Caco-2 (cell line): Measurements from ENCODE around the gene LHX2. TPM values are rescaled to one million over a fixed set of nuclear protein-coding genes. Genes with fewer than 3 reads are reported as not detected.

Source experiments
- BruUV-seq: library from RNA; stranded (reverse); fragments of 400-500 nt; replicated peaks from 2 replicates; lab custom pipeline; 2021; lab: Mats Ljungman, UMichigan
- CTCF ChIA-PET: fragments of 300-600 bp; sonication (Branson Sonifier 250); formaldehyde crosslinking; loops from one replicate; lab custom pipeline; 2022; ENCODE audit warnings: antibody characterized with exemption; lab: Charles Lee
- POLR2A ChIA-PET: fragments of 300-600 bp; sonication (Branson Sonifier 250); formaldehyde crosslinking; loops from one replicate; lab custom pipeline; 2022; ENCODE audit warnings: antibody characterized with exemption; lab: Charles Lee
- DNase-seq, 2 experiments: peaks; one replicate each; pipeline versions ENCODE4 v3.0.0 to v3.0.0-alpha.2; 2020 to 2022
- H3K27me3 ChIP-seq: replicated peaks from 2 replicates; pipeline ENCODE4 v1.6.0; 2011; ENCODE audit warnings: low read length; ENCODE audit not compliant: control insufficient read depth, insufficient read depth
- H3K36me3 ChIP-seq: 2 replicates; pipeline ENCODE4 v1.5.1; 2011; ENCODE audit warnings: low read length; ENCODE audit not compliant: control insufficient read depth, insufficient read depth
- H3K4me1 ChIP-seq: fragments of 250-450 bp; sonication (Bioruptor Pico); 2 replicates; pipeline ENCODE4 v1.5.1; 2020; ENCODE audit warnings: mild to moderate bottlenecking
- H3K4me3 ChIP-seq: 2 replicates; pipeline ENCODE4 v1.5.1; 2011; ENCODE audit warnings: low read depth, mild to moderate bottlenecking, control low read depth, low read length
- H3K9me3 ChIP-seq: fragments of 250-450 bp; sonication (Bioruptor Pico); 2 replicates; pipeline ENCODE4 v1.5.1; 2020; ENCODE audit warnings: mild to moderate bottlenecking, moderate library complexity
- H3K27ac Mint-ChIP-seq: one replicate; pipeline ENCODE4 v1.8.0; 2022; ENCODE audit warnings: mixed read lengths; ENCODE audit not compliant: unreplicated experiment
- H3K27me3 Mint-ChIP-seq: one replicate; pipeline ENCODE4 v1.8.0; 2022; ENCODE audit warnings: mixed read lengths; ENCODE audit not compliant: insufficient read depth, unreplicated experiment
- H3K36me3 Mint-ChIP-seq: one replicate; pipeline ENCODE4 v1.8.0; 2022; ENCODE audit warnings: mild to moderate bottlenecking, mixed read lengths; ENCODE audit not compliant: insufficient read depth, unreplicated experiment
- H3K4me1 Mint-ChIP-seq: one replicate; pipeline ENCODE4 v1.8.0; 2022; ENCODE audit warnings: low read depth, mixed read lengths; ENCODE audit not compliant: unreplicated experiment
- H3K4me3 Mint-ChIP-seq: one replicate; pipeline ENCODE4 v1.8.0; 2022; ENCODE audit warnings: mild to moderate bottlenecking, moderate library complexity, mixed read lengths; ENCODE audit not compliant: unreplicated experiment
- H3K9me3 Mint-ChIP-seq: one replicate; pipeline ENCODE4 v1.8.0; 2022; ENCODE audit warnings: mixed read lengths; ENCODE audit not compliant: unreplicated experiment
- intact Hi-C: fragments of 100-400 bp; cut with micrococcal nuclease; formaldehyde crosslinking; loops from one replicate; pipeline ENCODE4 v1.10.0; 2022; ENCODE audit not compliant: unreplicated experiment
- total RNA-seq: library from RNA; stranded (reverse); gene quantifications from 2 replicates; pipeline ENCODE4 v1.2.3, GENCODE V29; 2022
- TF ChIP-seq, protein P1 (sequence below), 2 experiments: fragments of 200-600 bp in 1 of 2; IDR thresholded peaks; 1 replicate in 1 of 2; 2 replicates in 1 of 2; pipeline versions ENCODE4 v1.5.1 to v1.8.0; 2011 to 2022; ENCODE audit warnings: antibody characterized with exemption in 1 of 2, control low read depth in 1 of 2, inconsistent platforms in 1 of 2, low read depth in 1 of 2, low read length in 1 of 2, mild to moderate bottlenecking in 1 of 2, moderate library complexity in 1 of 2; ENCODE audit not compliant: insufficient read depth in 1 of 2, severe bottlenecking in 1 of 2, unreplicated experiment in 1 of 2

LHX2 gene
- total RNA-seq, 1 experiment from 2014 or later, result 4.0 TPM

DNA sequence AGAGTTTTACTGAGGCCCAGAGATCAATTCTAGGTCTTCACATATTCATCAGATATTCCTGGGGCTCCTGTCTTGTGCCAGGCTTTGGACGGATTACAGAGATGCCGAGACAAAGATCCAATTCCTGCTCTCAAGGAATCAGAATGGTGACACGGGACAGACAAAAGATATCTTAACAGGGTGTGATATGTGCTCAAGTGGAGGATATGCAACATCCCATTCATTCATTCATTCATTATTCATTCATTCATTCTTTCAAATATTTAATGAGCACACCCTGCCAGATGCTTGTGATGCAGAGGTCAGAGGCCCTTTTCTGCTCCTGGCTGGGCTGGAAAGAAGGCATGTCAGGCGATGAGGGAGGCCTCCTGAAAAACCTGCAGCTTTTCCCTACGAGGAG, 21.8 kb downstream of the LHX2 start:
- intact Hi-C loops, result no loop called here
- H3K36me3 Mint-ChIP-seq, result peaks cover 6% of the 10 kb centered on the region
- Histone ChIP-seq H3K4me1 (no peaks in the 10 kb centered on the region), H3K27me3 (no peaks in the 10 kb centered on the region), H3K36me3 (no peaks in the 10 kb centered on the region), H3K4me3 (no peak overlapping the region), H3K9me3 (no peaks in the 10 kb centered on the region)
- ChIA-PET CTCF (no interaction called here), POLR2A (no interaction called here)
- H3K27me3 Mint-ChIP-seq, result peaks cover 5% of the 10 kb centered on the region
- H3K4me1 Mint-ChIP-seq, result peaks cover 6% of the 10 kb centered on the region
- H3K4me3 Mint-ChIP-seq, result no peak overlapping the region
- H3K9me3 Mint-ChIP-seq, result no peaks in the 10 kb centered on the region
- no peak for DNase-seq
- no peak overlapping the region for H3K27ac Mint-ChIP-seq
- TF ChIP-seq, protein P1, sequence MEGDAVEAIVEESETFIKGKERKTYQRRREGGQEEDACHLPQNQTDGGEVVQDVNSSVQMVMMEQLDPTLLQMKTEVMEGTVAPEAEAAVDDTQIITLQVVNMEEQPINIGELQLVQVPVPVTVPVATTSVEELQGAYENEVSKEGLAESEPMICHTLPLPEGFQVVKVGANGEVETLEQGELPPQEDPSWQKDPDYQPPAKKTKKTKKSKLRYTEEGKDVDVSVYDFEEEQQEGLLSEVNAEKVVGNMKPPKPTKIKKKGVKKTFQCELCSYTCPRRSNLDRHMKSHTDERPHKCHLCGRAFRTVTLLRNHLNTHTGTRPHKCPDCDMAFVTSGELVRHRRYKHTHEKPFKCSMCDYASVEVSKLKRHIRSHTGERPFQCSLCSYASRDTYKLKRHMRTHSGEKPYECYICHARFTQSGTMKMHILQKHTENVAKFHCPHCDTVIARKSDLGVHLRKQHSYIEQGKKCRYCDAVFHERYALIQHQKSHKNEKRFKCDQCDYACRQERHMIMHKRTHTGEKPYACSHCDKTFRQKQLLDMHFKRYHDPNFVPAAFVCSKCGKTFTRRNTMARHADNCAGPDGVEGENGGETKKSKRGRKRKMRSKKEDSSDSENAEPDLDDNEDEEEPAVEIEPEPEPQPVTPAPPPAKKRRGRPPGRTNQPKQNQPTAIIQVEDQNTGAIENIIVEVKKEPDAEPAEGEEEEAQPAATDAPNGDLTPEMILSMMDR (IDR thresholded peaks at IDR 0.05; ENCODE audit: insufficient read depth in 1 of 2, low read depth in 1 of 2, low read length in 1 of 2, severe bottlenecking in 1 of 2, unreplicated experiment in 1 of 2), result no peak
- BruUV-seq, result no TSS peak

DNA sequence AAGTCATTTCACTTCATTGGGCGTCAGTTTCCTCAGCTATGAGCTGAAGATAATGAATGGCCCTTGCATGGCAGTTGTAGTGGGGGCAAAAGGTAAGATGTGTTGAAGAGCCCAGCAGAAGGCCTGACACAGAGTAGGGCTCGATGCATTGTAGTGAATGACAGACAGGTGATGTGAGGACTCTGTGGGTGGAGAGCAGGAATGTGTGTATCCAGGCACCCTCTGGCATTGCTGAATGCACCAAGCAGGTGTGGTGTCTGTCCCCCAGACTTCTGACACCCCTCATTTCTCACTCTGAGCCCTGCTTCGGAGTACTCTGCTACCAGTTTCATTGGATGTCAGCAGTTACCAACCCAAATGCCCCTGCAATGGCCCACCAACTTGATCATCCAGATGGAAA, 22.4 kb downstream of the LHX2 start:
- CTCF ChIA-PET, result no interaction called here
- BruUV-seq, result no TSS peak
- Histone ChIP-seq H3K4me1 (no peaks in the 10 kb centered on the region), H3K9me3 (no peaks in the 10 kb centered on the region), H3K4me3 (no peak overlapping the region), H3K36me3 (no peaks in the 10 kb centered on the region), H3K27me3 (no peaks in the 10 kb centered on the region)
- H3K27ac Mint-ChIP-seq, result no peak overlapping the region
- H3K4me3 Mint-ChIP-seq, result no peak overlapping the region
- intact Hi-C loops, result no loop called here
- POLR2A ChIA-PET, result no interaction called here
- peaks cover 6% of the 10 kb centered on the region for H3K4me1 Mint-ChIP-seq
- no peaks in the 10 kb centered on the region for H3K9me3 Mint-ChIP-seq
- DNase-seq, result no peak
- TF ChIP-seq, protein P1 (IDR thresholded peaks at IDR 0.05; ENCODE audit: insufficient read depth in 1 of 2, low read depth in 1 of 2, low read length in 1 of 2, severe bottlenecking in 1 of 2, unreplicated experiment in 1 of 2), result no peak
- peaks cover 5% of the 10 kb centered on the region for H3K27me3 Mint-ChIP-seq
- H3K36me3 Mint-ChIP-seq, result peaks cover 6% of the 10 kb centered on the region

DNA sequence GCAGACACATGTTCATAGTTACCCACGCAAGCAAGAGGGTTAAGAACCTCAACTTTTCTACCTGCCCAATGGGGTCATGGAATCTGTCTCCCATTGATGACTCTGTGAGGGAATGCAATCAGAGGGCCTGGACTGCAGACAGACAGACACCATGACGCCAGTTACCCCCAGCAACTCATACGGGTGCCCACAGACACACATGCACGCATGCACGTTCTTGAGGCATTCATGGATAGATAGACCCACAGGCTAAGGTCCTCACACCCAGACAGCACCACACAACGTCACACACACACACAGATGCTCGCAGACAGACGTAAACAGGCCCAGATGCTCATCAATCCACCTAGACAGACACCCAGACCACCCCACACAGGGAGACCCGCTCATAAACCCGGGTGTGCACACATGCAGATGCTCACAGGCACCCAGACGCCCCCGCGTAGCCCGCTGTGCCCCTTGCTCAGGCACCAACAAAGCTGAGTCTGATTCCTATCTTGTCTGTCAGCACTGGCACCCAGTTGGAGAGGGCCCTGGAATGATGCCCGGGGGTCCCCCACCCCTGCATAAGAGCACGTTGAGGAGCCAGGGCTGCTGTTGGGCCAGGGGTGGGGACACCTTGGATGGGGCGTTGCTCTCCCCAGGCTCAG, 23.6 kb downstream of the LHX2 start:
- H3K36me3 ChIP-seq, result no peaks in the 10 kb centered on the region
- Mint-ChIP-seq H3K4me3 (no peak overlapping the region), H3K27me3 (peaks cover 5% of the 10 kb centered on the region), H3K36me3 (peaks cover 6% of the 10 kb centered on the region), H3K27ac (no peak overlapping the region), H3K4me1 (peaks cover 6% of the 10 kb centered on the region), H3K9me3 (no peaks in the 10 kb centered on the region)
- ChIA-PET CTCF (no interaction called here), POLR2A (no interaction called here)
- no TSS peak for BruUV-seq
- no peak for DNase-seq
- intact Hi-C loops, result no loop called here
- no peaks in the 10 kb centered on the region for H3K27me3 ChIP-seq
- H3K4me3 ChIP-seq, result no peak overlapping the region
- no peaks in the 10 kb centered on the region for H3K9me3 ChIP-seq
- TF ChIP-seq, protein P1 (IDR thresholded peaks at IDR 0.05; ENCODE audit: insufficient read depth in 1 of 2, low read depth in 1 of 2, low read length in 1 of 2, severe bottlenecking in 1 of 2, unreplicated experiment in 1 of 2), result no peak
- no peaks in the 10 kb centered on the region for H3K4me1 ChIP-seq
